Measurements from ENCODE around the gene SIGLEC1. TPM values are rescaled to one million over a fixed set of nuclear protein-coding genes. Genes with fewer than 3 reads are reported as not detected.

Gene SIGLEC1
- total RNA-seq, 1 donor from 2014 or later, result 0.04 TPM

- Mint-ChIP-seq H3K36me3 (no peaks in the 10 kb centered on the region), H3K27me3 (ENCODE audit: low read depth) (peaks cover 57% of the 10 kb centered on the region), H3K9me3 (no peaks in the 10 kb centered on the region)
Measured at GRCh38 chr20:3724356-3724755, 12.0 kb upstream of the SIGLEC1 start.

GRCh38 chr20:3723284-3723683, 10.9 kb upstream of the SIGLEC1 start:
- TF ChIP-seq CTCF (IDR thresholded peaks at IDR 0.05; ENCODE audit: unreplicated experiment), result no peak
- peaks cover 11% of the 10 kb centered on the region for H3K4me1 Mint-ChIP-seq
- no peak overlapping the region for H3K27ac Mint-ChIP-seq
- H3K9me3 Mint-ChIP-seq, result no peaks in the 10 kb centered on the region
- no peaks in the 10 kb centered on the region for H3K36me3 Mint-ChIP-seq
- peaks cover 53% of the 10 kb centered on the region for H3K27me3 Mint-ChIP-seq (ENCODE audit: low read depth)
- DNase-seq (ENCODE audit: low spot score in 2 of 2, unreplicated experiment in 2 of 2), result no peak
- H3K4me3 Mint-ChIP-seq, result no peak overlapping the region

More at GRCh38 chr20:3724356-3724755, 12.0 kb upstream of the SIGLEC1 start:
- TF ChIP-seq CTCF (IDR thresholded peaks at IDR 0.05; ENCODE audit: unreplicated experiment), result no peak
- Mint-ChIP-seq H3K4me3 (no peak overlapping the region), H3K27ac (no peak overlapping the region), H3K4me1 (peaks cover 11% of the 10 kb centered on the region)
- DNase-seq (ENCODE audit: low spot score in 2 of 2, unreplicated experiment in 2 of 2), result no peak

GRCh38 chr20:3721912-3722311, 9.5 kb upstream of the SIGLEC1 start:
- Mint-ChIP-seq H3K27me3 (ENCODE audit: low read depth) (peaks cover 40% of the 10 kb centered on the region), H3K9me3 (no peaks in the 10 kb centered on the region), H3K36me3 (no peaks in the 10 kb centered on the region), H3K27ac (no peak overlapping the region), H3K4me3 (no peak overlapping the region), H3K4me1 (no peaks in the 10 kb centered on the region)
- TF ChIP-seq CTCF (IDR thresholded peaks at IDR 0.05; ENCODE audit: unreplicated experiment), result no peak
- DNase-seq (ENCODE audit: low spot score in 2 of 2, unreplicated experiment in 2 of 2), result no peak

GRCh38 chr20:3720626-3721025, 8.2 kb upstream of the SIGLEC1 start:
- Mint-ChIP-seq H3K9me3 (no peaks in the 10 kb centered on the region), H3K4me3 (no peak overlapping the region), H3K36me3 (no peaks in the 10 kb centered on the region), H3K27me3 (ENCODE audit: low read depth) (peaks cover 34% of the 10 kb centered on the region), H3K27ac (no peak overlapping the region), H3K4me1 (no peaks in the 10 kb centered on the region)
- no peak for TF ChIP-seq CTCF (IDR thresholded peaks at IDR 0.05; ENCODE audit: unreplicated experiment)
- DNase-seq (ENCODE audit: low spot score in 2 of 2, unreplicated experiment in 2 of 2), result no peak

GRCh38 chr20:3720068-3720467, 7.7 kb upstream of the SIGLEC1 start:
- Mint-ChIP-seq H3K27ac (no peak overlapping the region), H3K36me3 (no peaks in the 10 kb centered on the region), H3K4me1 (no peaks in the 10 kb centered on the region), H3K4me3 (no peak overlapping the region), H3K9me3 (no peaks in the 10 kb centered on the region), H3K27me3 (ENCODE audit: low read depth) (peaks cover 34% of the 10 kb centered on the region)
- DNase-seq (ENCODE audit: low spot score in 2 of 2, unreplicated experiment in 2 of 2), result no peak
- no peak for TF ChIP-seq CTCF (IDR thresholded peaks at IDR 0.05; ENCODE audit: unreplicated experiment)

- H3K27ac Mint-ChIP-seq, result no peak overlapping the region
- no peaks in the 10 kb centered on the region for H3K36me3 Mint-ChIP-seq
- H3K27me3 Mint-ChIP-seq (ENCODE audit: low read depth), result peaks cover 27% of the 10 kb centered on the region
- no peaks in the 10 kb centered on the region for H3K4me1 Mint-ChIP-seq
- no peaks in the 10 kb centered on the region for H3K9me3 Mint-ChIP-seq
- no peak for TF ChIP-seq CTCF (IDR thresholded peaks at IDR 0.05; ENCODE audit: unreplicated experiment)
- no peak overlapping the region for H3K4me3 Mint-ChIP-seq
- no peak for DNase-seq (ENCODE audit: low spot score in 2 of 2, unreplicated experiment in 2 of 2)
Measured at GRCh38 chr20:3719046-3719445, 6.6 kb upstream of the SIGLEC1 start.

Data from mesothelial cell of epicardium (in vitro differentiated cells).